Measurements from ENCODE around the gene TTC21A. TPM values are rescaled to one million over a fixed set of nuclear protein-coding genes. Genes with fewer than 3 reads are reported as not detected.

TTC21A gene
- total and polyA plus RNA-seq, 10 of the 15 experiments (the other 5 are each of a cell fraction or from before 2014, with no cell fraction given) = 0.62 to 3.2 (median 1.2) TPM

- TF ChIP-seq SKIL (IDR thresholded peaks at IDR 0.05; ENCODE audit: low read depth, poor library complexity, severe bottlenecking) (peak; percentile 77), HDGF (IDR thresholded peaks at IDR 0.05) (no peak), KAT2A (conservative IDR thresholded peaks at IDR 0.05; ENCODE audit: control insufficient read depth, low read depth, low read length) (no peak), TARDBP (IDR thresholded peaks at IDR 0.05; ENCODE audit: borderline replicate concordance) (no peak), ZNF207 (IDR thresholded peaks at IDR 0.05; ENCODE audit: borderline replicate concordance) (no peak), ASH2L (IDR thresholded peaks at IDR 0.05; ENCODE audit: borderline replicate concordance, low read depth) (no peak), ESRRA (IDR thresholded peaks at IDR 0.05; ENCODE audit: low read length) (no peak), POLR2AphosphoS5 (IDR thresholded peaks at IDR 0.05; ENCODE audit: low read length) (no peak)
Measured at GRCh38 chr3:39108200-39108710, 775 bp downstream of the TTC21A start (continued).

- SMC1A ChIA-PET (ENCODE audit: uncharacterized antibody, unreplicated experiment) = interaction anchor here (1.1 to 3.0 kb wide), 7 partner anchors 10 to 183 kb away, joined by 3 to 12 read pairs (median 6); no protein-coding TSS in a partner anchor
- in situ Hi-C loops (cut with MboI) = no loop called here
Measured at GRCh38 chr3:39109086-39109485, 1.6 kb downstream of the TTC21A start.

More at GRCh38 chr3:39109086-39109485, 1.6 kb downstream of the TTC21A start:
- H3K79me2 ChIP-seq (ENCODE audit: control insufficient read depth, insufficient read depth, low read length) = peaks cover 14% of the 10 kb centered on the region
- TF ChIP-seq GABPA (IDR thresholded peaks at IDR 0.05; ENCODE audit: low read depth) (no peak), PRDM15 (CRISPR knock-in tag; IDR thresholded peaks at IDR 0.05) (no peak), NR2C1 (IDR thresholded peaks at IDR 0.05) (no peak), RBBP5 (conservative IDR thresholded peaks at IDR 0.05) (no peak)
- no peaks in the 10 kb centered on the region for H3K27me3 ChIP-seq (replicated peaks in 1 of 2; ENCODE audit: control insufficient read depth in 2 of 2, insufficient read depth in 2 of 2, low read length in 1 of 2)
- no peak for DNase-seq (ENCODE audit: low read depth, low spot score)
- H3K4me2 ChIP-seq (ENCODE audit: control insufficient read depth, insufficient read depth) = peak overlapping the region; percentile 100; the same call in 1 of the 2 replicates
- ChIA-PET RAD21 (ENCODE audit: unreplicated experiment) (interaction anchor here (1.0 to 2.6 kb wide), 6 partner anchors 21 to 179 kb away, joined by 3 to 14 read pairs (median 6); no protein-coding TSS in a partner anchor), POLR2A (interaction anchor here (1.2 to 2.1 kb wide), 6 partner anchors 22 to 68 kb away, joined by 3 to 11 read pairs (median 4); no protein-coding TSS in a partner anchor), CTCF (interaction anchor here (0.8 to 5.6 kb wide), 5 partner anchors 14 to 182 kb away, joined by 3 to 39 read pairs (median 3); no protein-coding TSS in a partner anchor)
- no peak for ATAC-seq
- H3K27ac ChIP-seq (ENCODE audit: control insufficient read depth, insufficient read depth) = no peak overlapping the region
- 86% methylated on average over 5 of the region's 5 CpGs for WGBS (ENCODE audit: insufficient coverage, insufficient replicate concordance, low lambda C conversion rate, missing lambda C conversion rate)
- no peaks in the 10 kb centered on the region; a peak in 1 of 4 replicates for H3K36me3 ChIP-seq (ENCODE audit: control insufficient read depth in 2 of 2, insufficient read depth in 2 of 2, low read length in 1 of 2)
- H3K9me3 ChIP-seq (replicated peaks; ENCODE audit: control insufficient read depth, insufficient read depth, low read length) = no peaks in the 10 kb centered on the region
- H3K4me3 ChIP-seq = no peak overlapping the region
- H3K4me1 ChIP-seq (ENCODE audit: control insufficient read depth, insufficient read depth, low read length) = peaks cover 27% of the 10 kb centered on the region
- H4K20me1 ChIP-seq (ENCODE audit: control insufficient read depth, insufficient read depth) = no peaks in the 10 kb centered on the region; the same call in 1 of the 2 replicates
- intact Hi-C loops (cut with micrococcal nuclease; ENCODE audit: unreplicated experiment) = no loop called here
- H3K9ac ChIP-seq (ENCODE audit: control insufficient read depth, insufficient read depth, low read length) = no peak overlapping the region
- no peak for FAIRE-seq
- no peak overlapping the region for H2AFZ ChIP-seq (ENCODE audit: control insufficient read depth, low read depth, low read length)
- BruUV-seq (replicated peaks) = no TSS peak
